ENCODE data around the gene LRRC14B. TPM values are rescaled to one million over a fixed set of nuclear protein-coding genes. Genes with fewer than 3 reads are reported as not detected.

Gene LRRC14B
- total RNA-seq, 1 donor from 2014 or later, result not detected

DNA sequence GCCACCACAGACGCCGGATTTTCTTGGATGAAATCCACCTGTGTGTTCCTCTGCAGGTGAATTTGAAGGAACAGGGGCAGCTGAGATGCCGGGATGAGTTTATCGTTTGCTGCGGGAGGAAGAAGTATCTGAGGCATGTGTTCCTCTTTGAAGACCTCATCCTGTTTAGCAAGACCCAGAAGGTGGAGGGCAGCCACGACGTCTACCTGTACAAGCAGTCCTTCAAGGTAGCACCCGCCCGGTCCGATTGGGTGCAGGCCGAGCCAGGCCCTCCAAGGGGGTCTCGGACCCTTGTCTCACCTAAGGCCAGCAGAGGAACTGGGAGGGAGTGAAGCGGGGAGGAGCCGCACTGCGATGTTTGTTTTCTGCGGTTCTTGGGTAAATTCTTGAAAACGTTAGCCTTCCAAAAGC lies 18.4 kb upstream of the LRRC14B start:
- Histone ChIP-seq H3K27ac (ENCODE audit: low read depth, low read length) (no peak overlapping the region), H4K20me1 (ENCODE audit: insufficient read depth, low read length) (no peaks in the 10 kb centered on the region), H3K27me3 (ENCODE audit: insufficient read depth, low read length) (no peaks in the 10 kb centered on the region), H3K36me3 (ENCODE audit: insufficient read depth, low read length) (no peaks in the 10 kb centered on the region), H3K79me2 (ENCODE audit: insufficient read depth, low read length) (no peaks in the 10 kb centered on the region), H3K4me2 (ENCODE audit: low read length) (no peak overlapping the region), H2AFZ (ENCODE audit: low read depth, low read length) (no peak overlapping the region), H3K4me3 (ENCODE audit: insufficient read depth, low read depth, low read length) (no peak overlapping the region), H3K4me1 (ENCODE audit: insufficient read depth, low read length) (peaks cover 18% of the 10 kb centered on the region), H3K9ac (ENCODE audit: low read length) (no peak overlapping the region), H3K9me3 (ENCODE audit: insufficient read depth, low read depth, low read length) (no peaks in the 10 kb centered on the region)
- Mint-ChIP-seq H3K27ac (ENCODE audit: unreplicated experiment) (no peak overlapping the region), H3K27me3 (ENCODE audit: low read depth, unreplicated experiment) (peaks cover 30% of the 10 kb centered on the region), H3K4me1 (ENCODE audit: low read depth, unreplicated experiment) (peaks cover 19% of the 10 kb centered on the region), H3K9me3 (ENCODE audit: unreplicated experiment) (no peaks in the 10 kb centered on the region), H3K4me3 (ENCODE audit: unreplicated experiment) (no peak overlapping the region), H3K36me3 (ENCODE audit: low read depth, unreplicated experiment) (no peaks in the 10 kb centered on the region)
- FAIRE-seq, result no peak
- DNase-seq (ENCODE audit: low read depth), result no peak
- TF ChIP-seq EZH2 (IDR thresholded peaks at IDR 0.05; ENCODE audit: insufficient read depth, low read length), result no peak
- TF ChIP-seq, protein P1, sequence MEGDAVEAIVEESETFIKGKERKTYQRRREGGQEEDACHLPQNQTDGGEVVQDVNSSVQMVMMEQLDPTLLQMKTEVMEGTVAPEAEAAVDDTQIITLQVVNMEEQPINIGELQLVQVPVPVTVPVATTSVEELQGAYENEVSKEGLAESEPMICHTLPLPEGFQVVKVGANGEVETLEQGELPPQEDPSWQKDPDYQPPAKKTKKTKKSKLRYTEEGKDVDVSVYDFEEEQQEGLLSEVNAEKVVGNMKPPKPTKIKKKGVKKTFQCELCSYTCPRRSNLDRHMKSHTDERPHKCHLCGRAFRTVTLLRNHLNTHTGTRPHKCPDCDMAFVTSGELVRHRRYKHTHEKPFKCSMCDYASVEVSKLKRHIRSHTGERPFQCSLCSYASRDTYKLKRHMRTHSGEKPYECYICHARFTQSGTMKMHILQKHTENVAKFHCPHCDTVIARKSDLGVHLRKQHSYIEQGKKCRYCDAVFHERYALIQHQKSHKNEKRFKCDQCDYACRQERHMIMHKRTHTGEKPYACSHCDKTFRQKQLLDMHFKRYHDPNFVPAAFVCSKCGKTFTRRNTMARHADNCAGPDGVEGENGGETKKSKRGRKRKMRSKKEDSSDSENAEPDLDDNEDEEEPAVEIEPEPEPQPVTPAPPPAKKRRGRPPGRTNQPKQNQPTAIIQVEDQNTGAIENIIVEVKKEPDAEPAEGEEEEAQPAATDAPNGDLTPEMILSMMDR (IDR thresholded peaks at IDR 0.05; ENCODE audit: insufficient read depth, low read depth, low read length), result no peak

DNA sequence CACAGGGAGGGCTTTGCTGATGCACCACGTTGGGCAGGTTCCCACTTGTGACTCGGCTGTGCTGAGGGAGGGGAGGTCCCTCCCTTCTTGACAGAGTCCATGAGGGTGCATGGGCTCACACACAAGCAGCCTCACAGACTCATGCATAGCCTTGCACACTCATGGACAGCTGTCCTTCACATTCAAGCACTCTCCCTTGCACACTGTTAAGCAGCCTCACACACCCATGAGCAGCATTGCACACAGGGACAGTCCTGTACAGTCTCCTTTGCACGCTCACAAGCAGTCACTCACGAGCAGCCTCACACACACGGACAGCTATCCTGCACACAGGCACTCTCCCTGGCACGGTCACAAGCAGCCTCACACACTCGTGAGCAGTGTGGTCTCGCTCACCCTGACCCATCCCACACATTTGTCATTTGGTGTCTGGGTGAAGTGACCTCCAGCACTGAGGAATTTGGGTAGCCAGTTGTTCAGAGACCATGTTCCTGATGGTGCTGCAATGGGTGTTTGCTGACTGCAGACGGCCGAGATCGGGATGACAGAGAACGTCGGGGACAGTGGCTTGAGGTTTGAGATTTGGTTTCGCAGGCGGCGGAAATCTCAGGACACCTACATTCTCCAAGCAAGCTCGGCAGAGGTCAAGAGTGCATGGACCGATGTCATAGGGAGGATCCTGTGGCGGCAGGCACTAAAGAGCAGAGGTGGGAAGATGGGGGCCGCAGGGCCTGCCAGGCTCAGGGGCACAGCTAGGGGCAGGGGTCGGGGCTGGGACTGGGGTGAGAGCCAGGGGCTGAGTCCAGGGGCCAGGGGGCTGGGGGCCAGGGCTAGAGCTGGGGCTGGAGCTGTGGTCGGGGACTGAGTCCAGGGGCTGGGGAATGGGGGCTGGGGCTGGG lies 17.7 kb upstream of the LRRC14B start:
- Histone ChIP-seq H3K27ac (ENCODE audit: low read depth, low read length) (no peak overlapping the region), H3K36me3 (ENCODE audit: insufficient read depth, low read length) (no peaks in the 10 kb centered on the region), H3K9ac (ENCODE audit: low read length) (no peak overlapping the region), H3K9me3 (ENCODE audit: insufficient read depth, low read depth, low read length) (no peaks in the 10 kb centered on the region), H3K4me1 (ENCODE audit: insufficient read depth, low read length) (peaks cover 14% of the 10 kb centered on the region), H3K27me3 (ENCODE audit: insufficient read depth, low read length) (no peaks in the 10 kb centered on the region), H3K79me2 (ENCODE audit: insufficient read depth, low read length) (no peaks in the 10 kb centered on the region), H2AFZ (ENCODE audit: low read depth, low read length) (no peak overlapping the region), H4K20me1 (ENCODE audit: insufficient read depth, low read length) (no peaks in the 10 kb centered on the region), H3K4me3 (ENCODE audit: insufficient read depth, low read depth, low read length) (no peak overlapping the region), H3K4me2 (ENCODE audit: low read length) (no peak overlapping the region)
- no peak for DNase-seq (ENCODE audit: low read depth)
- H3K9me3 Mint-ChIP-seq (ENCODE audit: unreplicated experiment), result no peaks in the 10 kb centered on the region
- H3K4me1 Mint-ChIP-seq (ENCODE audit: low read depth, unreplicated experiment), result peaks cover 15% of the 10 kb centered on the region
- no peak overlapping the region for H3K4me3 Mint-ChIP-seq (ENCODE audit: unreplicated experiment)
- H3K27ac Mint-ChIP-seq (ENCODE audit: unreplicated experiment), result no peak overlapping the region
- no peaks in the 10 kb centered on the region for H3K36me3 Mint-ChIP-seq (ENCODE audit: low read depth, unreplicated experiment)
- TF ChIP-seq, protein P1 (IDR thresholded peaks at IDR 0.05; ENCODE audit: insufficient read depth, low read depth, low read length), result no peak
- no peak for TF ChIP-seq EZH2 (IDR thresholded peaks at IDR 0.05; ENCODE audit: insufficient read depth, low read length)
- FAIRE-seq, result no peak
- peaks cover 30% of the 10 kb centered on the region for H3K27me3 Mint-ChIP-seq (ENCODE audit: low read depth, unreplicated experiment)

DNA sequence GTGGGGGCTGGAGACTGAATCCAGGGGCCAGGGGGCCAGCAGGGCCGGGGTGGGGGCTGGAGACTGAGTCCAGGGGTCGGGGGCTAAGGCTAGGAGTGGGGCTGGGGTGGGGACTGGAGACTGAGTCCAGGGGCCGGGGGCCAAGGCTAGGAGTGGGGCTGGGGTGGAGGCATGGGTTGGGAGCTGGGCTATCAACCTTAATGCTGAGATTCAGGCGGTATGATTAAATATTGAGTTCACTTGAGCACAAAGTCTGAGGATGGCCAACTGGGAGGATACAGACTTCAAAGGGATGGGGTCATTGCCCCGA lies 17.0 kb upstream of the LRRC14B start:
- H3K4me2 ChIP-seq (ENCODE audit: low read length), result no peak overlapping the region
- DNase-seq (ENCODE audit: low read depth) (no peak), FAIRE-seq (no peak)
- H3K9me3 ChIP-seq (ENCODE audit: insufficient read depth, low read depth, low read length), result no peaks in the 10 kb centered on the region
- no peak overlapping the region for H3K9ac ChIP-seq (ENCODE audit: low read length)
- H3K27ac ChIP-seq (ENCODE audit: low read depth, low read length), result no peak overlapping the region
- no peaks in the 10 kb centered on the region for H3K36me3 ChIP-seq (ENCODE audit: insufficient read depth, low read length)
- Mint-ChIP-seq H3K36me3 (ENCODE audit: low read depth, unreplicated experiment) (no peaks in the 10 kb centered on the region), H3K4me1 (ENCODE audit: low read depth, unreplicated experiment) (peaks cover 9% of the 10 kb centered on the region), H3K4me3 (ENCODE audit: unreplicated experiment) (no peak overlapping the region), H3K9me3 (ENCODE audit: unreplicated experiment) (no peaks in the 10 kb centered on the region), H3K27me3 (ENCODE audit: low read depth, unreplicated experiment) (peaks cover 30% of the 10 kb centered on the region), H3K27ac (ENCODE audit: unreplicated experiment) (no peak overlapping the region)
- H3K27me3 ChIP-seq (ENCODE audit: insufficient read depth, low read length), result no peaks in the 10 kb centered on the region
- TF ChIP-seq, protein P1 (IDR thresholded peaks at IDR 0.05; ENCODE audit: insufficient read depth, low read depth, low read length), result no peak
- no peak for TF ChIP-seq EZH2 (IDR thresholded peaks at IDR 0.05; ENCODE audit: insufficient read depth, low read length)
- H3K4me1 ChIP-seq (ENCODE audit: insufficient read depth, low read length), result peaks cover 9% of the 10 kb centered on the region
- no peaks in the 10 kb centered on the region for H4K20me1 ChIP-seq (ENCODE audit: insufficient read depth, low read length)
- H3K79me2 ChIP-seq (ENCODE audit: insufficient read depth, low read length), result no peaks in the 10 kb centered on the region
- no peak overlapping the region for H2AFZ ChIP-seq (ENCODE audit: low read depth, low read length)
- H3K4me3 ChIP-seq (ENCODE audit: insufficient read depth, low read depth, low read length), result no peak overlapping the region
